ENCODE measurements around the gene CBY1. TPM values are rescaled to one million over a fixed set of nuclear protein-coding genes. Genes with fewer than 3 reads are reported as not detected.

The CBY1 gene
- total and polyA plus RNA-seq, 2 donors (not counting 1 experiment from before 2014, with no cell fraction given) = 14.5 to 42.3 TPM

DNA sequence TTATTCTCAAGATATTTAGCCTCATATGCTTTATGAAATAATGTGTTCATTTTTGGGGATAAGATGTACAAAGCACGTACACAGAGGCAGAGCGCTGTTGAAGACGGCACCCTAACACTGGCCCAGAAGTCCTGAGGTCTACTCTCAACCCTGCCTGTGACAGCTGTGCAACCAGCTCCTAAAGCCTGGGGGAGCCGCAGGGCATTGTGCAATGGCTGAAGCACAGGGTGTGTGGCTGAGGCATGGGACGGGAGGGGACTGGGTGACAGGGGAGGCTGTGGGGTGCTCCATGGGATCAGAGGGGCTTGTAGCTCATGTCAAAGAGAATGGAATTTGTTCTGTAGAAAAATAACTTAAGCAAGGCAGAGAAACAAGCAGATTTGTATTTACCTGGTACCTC is 28.0 kb upstream of the CBY1 start:
- H3K4me1 ChIP-seq (ENCODE audit: control insufficient read depth, extremely low read depth, insufficient read depth, low read length) = no peaks in the 10 kb centered on the region
- no peak overlapping the region for H3K9ac ChIP-seq (ENCODE audit: insufficient read depth, low read length)
- H3K9me3 ChIP-seq (ENCODE audit: control insufficient read depth, insufficient read depth, low read depth, low read length) = no peaks in the 10 kb centered on the region
- H3K27me3 ChIP-seq (ENCODE audit: control insufficient read depth, insufficient read depth, low read length) = no peaks in the 10 kb centered on the region
- no peaks in the 10 kb centered on the region for H3K79me2 ChIP-seq (ENCODE audit: control insufficient read depth, insufficient read depth, low read length)
- no peaks in the 10 kb centered on the region for H4K20me1 ChIP-seq (ENCODE audit: control insufficient read depth, extremely low read depth, insufficient read depth, low read length)
- H3K4me2 ChIP-seq (ENCODE audit: extremely low read depth, insufficient read depth, low read length) = no peak overlapping the region
- TF ChIP-seq, protein P1, sequence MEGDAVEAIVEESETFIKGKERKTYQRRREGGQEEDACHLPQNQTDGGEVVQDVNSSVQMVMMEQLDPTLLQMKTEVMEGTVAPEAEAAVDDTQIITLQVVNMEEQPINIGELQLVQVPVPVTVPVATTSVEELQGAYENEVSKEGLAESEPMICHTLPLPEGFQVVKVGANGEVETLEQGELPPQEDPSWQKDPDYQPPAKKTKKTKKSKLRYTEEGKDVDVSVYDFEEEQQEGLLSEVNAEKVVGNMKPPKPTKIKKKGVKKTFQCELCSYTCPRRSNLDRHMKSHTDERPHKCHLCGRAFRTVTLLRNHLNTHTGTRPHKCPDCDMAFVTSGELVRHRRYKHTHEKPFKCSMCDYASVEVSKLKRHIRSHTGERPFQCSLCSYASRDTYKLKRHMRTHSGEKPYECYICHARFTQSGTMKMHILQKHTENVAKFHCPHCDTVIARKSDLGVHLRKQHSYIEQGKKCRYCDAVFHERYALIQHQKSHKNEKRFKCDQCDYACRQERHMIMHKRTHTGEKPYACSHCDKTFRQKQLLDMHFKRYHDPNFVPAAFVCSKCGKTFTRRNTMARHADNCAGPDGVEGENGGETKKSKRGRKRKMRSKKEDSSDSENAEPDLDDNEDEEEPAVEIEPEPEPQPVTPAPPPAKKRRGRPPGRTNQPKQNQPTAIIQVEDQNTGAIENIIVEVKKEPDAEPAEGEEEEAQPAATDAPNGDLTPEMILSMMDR (conservative IDR thresholded peaks at IDR 0.05 in 1 of 2, IDR thresholded peaks at IDR 0.05 in 1 of 2; ENCODE audit: low read depth in 1 of 2, low read length in 2 of 2) = no peak
- no peak for TF ChIP-seq EZH2 (IDR thresholded peaks at IDR 0.05; ENCODE audit: low read length, missing control alignments)
- no peaks in the 10 kb centered on the region for H3K36me3 ChIP-seq (ENCODE audit: control insufficient read depth, insufficient read depth, low read length)
- no peak overlapping the region for H3K27ac ChIP-seq (ENCODE audit: insufficient read depth, low read length)
- H2AFZ ChIP-seq (ENCODE audit: low read length) = no peak overlapping the region
- no peak overlapping the region for H3K4me3 ChIP-seq (replicated peaks in 1 of 4; ENCODE audit: control extremely low read depth in 1 of 4, insufficient read depth in 1 of 4, low read depth in 3 of 4, low read length in 4 of 4)
- no peak for DNase-seq (ENCODE audit: low read depth in 2 of 2)

DNA sequence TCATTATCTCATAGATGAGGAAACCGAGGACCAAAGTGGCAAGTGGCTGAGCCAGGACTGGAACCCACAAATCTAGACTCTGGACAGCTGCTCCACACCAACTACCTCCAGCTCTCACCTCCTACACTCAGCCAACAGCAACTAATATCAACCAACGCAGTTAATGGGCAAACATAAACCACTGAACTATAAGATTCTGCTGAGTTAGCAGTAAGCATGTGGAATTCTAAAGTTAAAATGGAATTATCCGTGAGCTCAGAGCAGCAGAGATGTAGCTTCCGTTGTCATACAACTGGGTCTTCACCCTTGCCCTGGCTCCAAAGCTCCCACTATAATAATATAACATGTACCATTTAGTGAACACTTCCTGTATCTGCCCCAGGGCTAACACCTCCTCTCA is 27.3 kb upstream of the CBY1 start:
- Histone ChIP-seq H2AFZ (ENCODE audit: low read length) (no peak overlapping the region), H3K27me3 (ENCODE audit: control insufficient read depth, insufficient read depth, low read length) (no peaks in the 10 kb centered on the region), H3K4me3 (replicated peaks in 1 of 4; ENCODE audit: control extremely low read depth in 1 of 4, insufficient read depth in 1 of 4, low read depth in 3 of 4, low read length in 4 of 4) (no peak overlapping the region), H3K36me3 (ENCODE audit: control insufficient read depth, insufficient read depth, low read length) (no peaks in the 10 kb centered on the region), H4K20me1 (ENCODE audit: control insufficient read depth, extremely low read depth, insufficient read depth, low read length) (no peaks in the 10 kb centered on the region), H3K9me3 (ENCODE audit: control insufficient read depth, insufficient read depth, low read depth, low read length) (no peaks in the 10 kb centered on the region), H3K27ac (ENCODE audit: insufficient read depth, low read length) (no peak overlapping the region), H3K79me2 (ENCODE audit: control insufficient read depth, insufficient read depth, low read length) (no peaks in the 10 kb centered on the region), H3K4me1 (ENCODE audit: control insufficient read depth, extremely low read depth, insufficient read depth, low read length) (no peaks in the 10 kb centered on the region), H3K4me2 (ENCODE audit: extremely low read depth, insufficient read depth, low read length) (no peak overlapping the region), H3K9ac (ENCODE audit: insufficient read depth, low read length) (no peak overlapping the region)
- TF ChIP-seq, protein P1 (conservative IDR thresholded peaks at IDR 0.05 in 1 of 2, IDR thresholded peaks at IDR 0.05 in 1 of 2; ENCODE audit: low read depth in 1 of 2, low read length in 2 of 2) = no peak
- TF ChIP-seq EZH2 (IDR thresholded peaks at IDR 0.05; ENCODE audit: low read length, missing control alignments) = no peak
- no peak for DNase-seq (ENCODE audit: low read depth in 2 of 2)

DNA sequence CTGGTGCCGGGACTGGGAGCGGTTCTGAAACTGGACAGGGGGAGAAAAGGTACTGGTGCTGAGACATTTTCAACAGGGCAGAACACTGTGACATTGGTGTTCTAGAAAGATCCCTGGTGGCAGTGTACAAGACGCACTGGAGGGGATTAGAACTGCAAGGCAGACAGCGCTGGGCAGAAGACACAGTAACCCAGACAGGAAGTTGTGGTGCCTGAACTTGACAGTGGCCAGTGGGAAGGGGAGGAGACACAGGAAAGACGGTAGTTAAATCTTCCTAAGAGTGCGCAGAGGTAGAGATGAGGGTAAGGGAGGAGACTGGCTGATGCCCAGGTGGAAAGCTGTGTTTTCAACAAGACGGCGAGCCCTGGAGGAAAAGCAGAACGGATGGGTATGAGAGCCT is 24.7 kb upstream of the CBY1 start:
- H3K27me3 ChIP-seq (ENCODE audit: control insufficient read depth, insufficient read depth, low read length) = no peaks in the 10 kb centered on the region
- H4K20me1 ChIP-seq (ENCODE audit: control insufficient read depth, extremely low read depth, insufficient read depth, low read length) = no peaks in the 10 kb centered on the region
- no peak overlapping the region for H2AFZ ChIP-seq (ENCODE audit: low read length)
- no peaks in the 10 kb centered on the region for H3K79me2 ChIP-seq (ENCODE audit: control insufficient read depth, insufficient read depth, low read length)
- H3K36me3 ChIP-seq (ENCODE audit: control insufficient read depth, insufficient read depth, low read length) = no peaks in the 10 kb centered on the region
- no peak for TF ChIP-seq EZH2 (IDR thresholded peaks at IDR 0.05; ENCODE audit: low read length, missing control alignments)
- TF ChIP-seq, protein P1 (conservative IDR thresholded peaks at IDR 0.05 in 1 of 2, IDR thresholded peaks at IDR 0.05 in 1 of 2; ENCODE audit: low read depth in 1 of 2, low read length in 2 of 2) = no peak
- H3K9me3 ChIP-seq (ENCODE audit: control insufficient read depth, insufficient read depth, low read depth, low read length) = no peaks in the 10 kb centered on the region
- no peak overlapping the region for H3K4me3 ChIP-seq (replicated peaks in 1 of 4; ENCODE audit: control extremely low read depth in 1 of 4, insufficient read depth in 1 of 4, low read depth in 3 of 4, low read length in 4 of 4)
- H3K4me2 ChIP-seq (ENCODE audit: extremely low read depth, insufficient read depth, low read length) = no peak overlapping the region
- DNase-seq (ENCODE audit: low read depth in 2 of 2) = no peak
- no peak overlapping the region for H3K27ac ChIP-seq (ENCODE audit: insufficient read depth, low read length)
- H3K9ac ChIP-seq (ENCODE audit: insufficient read depth, low read length) = no peak overlapping the region
- no peaks in the 10 kb centered on the region for H3K4me1 ChIP-seq (ENCODE audit: control insufficient read depth, extremely low read depth, insufficient read depth, low read length)

Measured in fibroblast of lung (primary cell).